Activated CD8-positive, alpha-beta T cell treated with anti-CD3 and anti-CD28 coated beads for 36 hours (primary cell): Measurements from ENCODE around the gene OTX2. TPM values are rescaled to one million over a fixed set of nuclear protein-coding genes. Genes with fewer than 3 reads are reported as not detected.

Experiments used
- ATAC-seq: fragments of 200-7000 bp; cut with Tn5 transposase; one replicate; pipeline ENCODE4 v1.10.0; 2021; ENCODE audit warnings: mild to moderate bottlenecking, moderate library complexity
- CTCF ChIA-PET: fragments of 350-600 bp; sonication (Branson Sonifier 250); formaldehyde crosslinking; loops from one replicate; lab custom pipeline; 2021; ENCODE audit warnings: antibody characterized with exemption; lab: Charles Lee
- POLR2A ChIA-PET: fragments of 350-600 bp; sonication (Branson Sonifier 250); formaldehyde crosslinking; loops from one replicate; lab custom pipeline; 2021; ENCODE audit warnings: antibody characterized with exemption; lab: Charles Lee
- DNase-seq: peaks from one replicate; pipeline ENCODE4 v3.0.0-alpha.2; 2020
- H3K27ac Mint-ChIP-seq: one replicate; pipeline ENCODE4 v1.8.0; 2021; ENCODE audit warnings: mild to moderate bottlenecking, mixed read lengths
- H3K27me3 Mint-ChIP-seq: one replicate; pipeline ENCODE4 v1.8.0; 2021; ENCODE audit warnings: mixed read lengths
- H3K36me3 Mint-ChIP-seq: one replicate; pipeline ENCODE4 v1.8.0; 2021; ENCODE audit warnings: low read depth, mixed read lengths
- H3K4me1 Mint-ChIP-seq: one replicate; pipeline ENCODE4 v1.8.0; 2021; ENCODE audit warnings: low read depth, mixed read lengths
- H3K4me3 Mint-ChIP-seq: one replicate; pipeline ENCODE4 v1.8.0; 2021; ENCODE audit warnings: mild to moderate bottlenecking, moderate library complexity, mixed read lengths
- H3K9me3 Mint-ChIP-seq: one replicate; pipeline ENCODE4 v1.8.0; 2021; ENCODE audit warnings: mixed read lengths
- CTCF ChIP-seq: fragments of 200-600 bp; IDR thresholded peaks from one replicate; pipeline ENCODE4 v1.8.0; 2022; ENCODE audit warnings: antibody characterized with exemption, mild to moderate bottlenecking
- intact Hi-C: fragments of 100-400 bp; cut with micrococcal nuclease; formaldehyde crosslinking; loops from one replicate; pipeline ENCODE4 v1.10.0; 2022
- total RNA-seq, 2 experiments: library from RNA; stranded (reverse); gene quantifications; one replicate each; pipeline ENCODE4 v1.2.3, GENCODE V29; 2021

The OTX2 gene
- total RNA-seq, 2 experiments from 2014 or later: not detected

- POLR2A ChIA-PET: no interaction called here
- Mint-ChIP-seq H3K4me1 (peaks cover 23% of the 10 kb centered on the region), H3K36me3 (peaks cover 10% of the 10 kb centered on the region), H3K9me3 (peaks cover 5% of the 10 kb centered on the region), H3K4me3 (no peak overlapping the region), H3K27me3 (peaks cover 83% of the 10 kb centered on the region), H3K27ac (no peak overlapping the region)
- intact Hi-C loops: no loop called here
- no peak for TF ChIP-seq CTCF
- DNase-seq: no peak
- ATAC-seq: no peak
- CTCF ChIA-PET: no interaction called here
Observed at GRCh38 chr14:56808383-56809269, 1.7 kb downstream of the OTX2 start.

- TF ChIP-seq CTCF: no peak
- H3K27me3 Mint-ChIP-seq: peaks cover 83% of the 10 kb centered on the region
- intact Hi-C loops: no loop called here
- peaks cover 23% of the 10 kb centered on the region for H3K4me1 Mint-ChIP-seq
- ChIA-PET POLR2A (no interaction called here), CTCF (no interaction called here)
- DNase-seq (no peak), ATAC-seq (no peak)
- no peak overlapping the region for H3K27ac Mint-ChIP-seq
- no peak overlapping the region for H3K4me3 Mint-ChIP-seq
- H3K9me3 Mint-ChIP-seq: peaks cover 5% of the 10 kb centered on the region
- H3K36me3 Mint-ChIP-seq: peaks cover 10% of the 10 kb centered on the region
Observed at GRCh38 chr14:56808110-56808382, 2.2 kb downstream of the OTX2 start.

GRCh38 chr14:56807386-56808109, 2.7 kb downstream of the OTX2 start:
- peaks cover 10% of the 10 kb centered on the region for H3K36me3 Mint-ChIP-seq
- H3K4me3 Mint-ChIP-seq: no peak overlapping the region
- no peak for TF ChIP-seq CTCF
- H3K9me3 Mint-ChIP-seq: peaks cover 5% of the 10 kb centered on the region
- H3K4me1 Mint-ChIP-seq: peaks cover 23% of the 10 kb centered on the region
- DNase-seq: no peak
- no peak for ATAC-seq
- H3K27me3 Mint-ChIP-seq: peaks cover 83% of the 10 kb centered on the region
- CTCF ChIA-PET: no interaction called here
- intact Hi-C loops: no loop called here
- POLR2A ChIA-PET: no interaction called here
- H3K27ac Mint-ChIP-seq: no peak overlapping the region

GRCh38 chr14:56806760-56807159, 3.5 kb downstream of the OTX2 start:
- peaks cover 5% of the 10 kb centered on the region for H3K9me3 Mint-ChIP-seq
- ChIA-PET CTCF (no interaction called here), POLR2A (interaction anchor here (1.7 kb wide), 1 partner anchor 11 kb away, joined by 4 read pairs; no protein-coding TSS in a partner anchor)
- intact Hi-C loops: no loop called here
- no peak overlapping the region for H3K4me3 Mint-ChIP-seq
- H3K27ac Mint-ChIP-seq: no peak overlapping the region
- DNase-seq: no peak
- TF ChIP-seq CTCF: no peak
- H3K4me1 Mint-ChIP-seq: peaks cover 23% of the 10 kb centered on the region
- H3K36me3 Mint-ChIP-seq: peaks cover 10% of the 10 kb centered on the region
- ATAC-seq: no peak
- H3K27me3 Mint-ChIP-seq: peaks cover 86% of the 10 kb centered on the region
